NCI-H146 treated with DMSO at 0.1 percent for 48 hours (cell line): ENCODE measurements around the gene AKT1S1.

Experiments
- DNase-seq: peaks from one replicate; lab custom pipeline; 2025; ENCODE audit not compliant: unreplicated experiment; lab: John Stamatoyannopoulos, UW

AKT1S1 gene

GRCh38 chr19:49855676-49856573 is 21.2 kb downstream of the AKT1S1 start:
- DNase-seq: no peak

DNA sequence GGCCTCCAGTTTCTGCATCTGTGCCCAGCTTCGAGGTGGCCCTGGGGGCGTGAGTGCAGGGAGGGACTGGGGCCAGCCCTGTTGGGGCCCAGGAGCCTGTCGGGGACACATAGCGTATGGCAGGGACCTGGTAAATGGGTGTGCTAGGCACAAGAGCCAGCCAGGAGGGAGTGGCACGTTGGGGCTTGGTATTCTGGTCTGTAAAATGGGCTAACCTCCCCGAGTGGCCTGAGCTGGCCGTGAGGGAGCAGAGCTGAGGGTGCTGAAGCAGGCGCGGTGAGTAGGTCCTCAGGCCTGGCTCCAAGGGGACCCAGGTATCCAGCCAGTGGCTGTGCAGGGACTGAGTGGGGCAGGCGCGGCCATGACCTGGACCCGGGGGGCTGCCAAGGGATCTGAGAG is 21.9 kb downstream of the AKT1S1 start:
- no peak for DNase-seq

- DNase-seq: no peak
These were observed 22.5 kb downstream of the AKT1S1 start for GRCh38 chr19:49854378-49855263.

GRCh38 chr19:49853852-49854377 is 23.2 kb downstream of the AKT1S1 start:
- DNase-seq: no peak

GRCh38 chr19:49852631-49853126 is 24.5 kb downstream of the AKT1S1 start:
- DNase-seq: no peak

GRCh38 chr19:49851456-49852259 is 25.5 kb downstream of the AKT1S1 start:
- DNase-seq: no peak

GRCh38 chr19:49850487-49851342 is 26.4 kb downstream of the AKT1S1 start, which contains the start of gene PTOV1:
TSS of gene PTOV1 (plus strand) at chr19:49851159.
- DNase-seq: peak; percentile 87

DNA sequence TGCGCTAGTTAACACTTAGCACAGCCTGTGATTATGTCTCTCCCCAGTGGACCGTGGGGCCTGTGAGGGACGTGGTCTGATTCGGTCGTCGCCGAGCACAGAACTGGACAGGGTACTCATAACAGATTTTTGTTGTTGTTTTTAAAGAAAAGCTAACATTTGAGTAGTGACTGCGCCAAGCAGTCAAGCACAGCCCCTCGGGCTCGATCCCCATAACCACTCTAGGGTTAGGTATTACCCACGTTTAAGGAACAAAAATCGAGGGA is 27.0 kb downstream of the AKT1S1 start:
- no peak for DNase-seq

DNA sequence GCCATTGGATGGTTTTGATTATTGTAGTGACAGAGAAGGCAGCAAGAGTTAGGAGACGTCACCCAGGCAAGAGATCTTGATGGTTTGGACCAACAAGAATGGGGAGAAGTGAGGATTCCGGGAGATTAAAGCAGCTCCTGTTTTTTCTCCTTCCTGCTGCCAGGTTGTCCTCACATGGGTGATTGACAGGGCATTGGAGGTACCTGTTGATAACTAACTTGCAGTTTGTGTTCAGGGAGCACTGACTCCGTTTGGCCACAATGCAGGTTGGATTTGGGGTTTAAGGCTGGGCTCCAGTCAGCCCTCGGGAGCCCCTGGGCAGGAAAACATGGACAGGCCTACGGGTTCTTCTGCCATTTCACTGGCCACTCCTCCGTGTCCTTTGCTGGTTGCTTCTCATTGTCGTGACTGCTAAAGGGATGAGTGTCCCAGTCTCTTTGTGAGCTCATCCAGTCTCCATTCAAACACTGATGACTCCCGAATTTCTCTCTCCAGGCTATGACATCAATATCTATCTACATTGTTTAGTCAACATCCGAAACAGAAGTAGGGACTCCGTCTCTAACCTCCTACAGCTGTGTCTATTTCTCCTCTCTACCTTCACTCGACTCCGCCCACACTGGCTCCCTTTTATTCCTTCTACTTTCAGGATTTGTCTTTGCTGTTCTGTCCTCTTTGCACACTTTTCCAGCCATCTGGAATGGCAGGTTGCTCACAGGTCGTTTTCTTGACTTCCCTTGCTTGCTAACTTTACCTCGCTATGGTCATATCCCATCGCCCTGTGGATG is 27.5 kb downstream of the AKT1S1 start:
- peak; percentile 9 for DNase-seq

- DNase-seq: no peak
These were observed 28.2 kb downstream of the AKT1S1 start for GRCh38 chr19:49848938-49849337.

DNA sequence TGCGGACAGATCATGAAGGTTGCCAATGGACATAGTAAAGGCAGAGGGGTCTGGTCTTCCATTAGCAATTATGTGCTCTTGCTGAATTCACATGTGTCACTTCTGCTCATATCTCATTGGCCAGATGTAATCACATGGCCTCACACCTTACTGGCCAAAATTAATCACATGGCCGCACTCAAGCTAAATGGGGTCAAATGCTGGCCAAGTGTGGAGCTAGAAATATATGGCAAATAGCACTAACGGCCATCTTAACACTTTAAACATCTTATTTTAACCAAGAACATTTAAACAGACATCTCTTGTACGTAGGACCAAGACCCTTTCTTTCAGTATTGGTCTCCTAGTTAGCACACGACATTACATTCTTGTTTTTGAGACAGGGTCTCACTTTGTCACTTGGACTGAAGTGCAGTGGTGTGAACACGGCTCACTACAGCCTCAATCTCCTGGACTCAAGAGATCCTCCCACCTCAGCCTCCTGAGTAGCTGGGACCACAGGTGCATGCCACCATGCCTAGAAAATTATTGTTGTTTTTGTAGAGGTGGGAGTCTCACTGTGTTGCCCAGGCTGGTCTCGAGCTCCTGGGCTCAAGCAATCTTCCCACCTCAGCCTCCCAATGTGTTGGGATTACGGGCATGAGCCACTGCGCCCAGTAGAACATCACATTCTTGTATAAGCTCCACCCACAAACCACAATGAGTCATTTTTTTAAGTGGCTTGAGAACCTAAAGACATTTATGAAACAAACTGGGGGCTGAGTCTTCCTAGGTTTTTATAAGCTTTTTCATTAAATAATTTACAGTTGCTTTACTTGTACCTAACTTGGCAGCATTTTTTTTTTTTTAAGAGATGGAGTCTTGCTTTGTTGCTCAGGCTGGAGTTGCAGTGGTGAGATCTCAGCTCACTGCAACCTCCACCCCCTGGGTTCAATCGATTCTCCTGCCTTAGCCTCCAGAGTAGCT is 29.1 kb downstream of the AKT1S1 start:
- DNase-seq: no peak

GRCh38 chr19:49846408-49846807 is 30.7 kb downstream of the AKT1S1 start:
- DNase-seq: no peak

DNA sequence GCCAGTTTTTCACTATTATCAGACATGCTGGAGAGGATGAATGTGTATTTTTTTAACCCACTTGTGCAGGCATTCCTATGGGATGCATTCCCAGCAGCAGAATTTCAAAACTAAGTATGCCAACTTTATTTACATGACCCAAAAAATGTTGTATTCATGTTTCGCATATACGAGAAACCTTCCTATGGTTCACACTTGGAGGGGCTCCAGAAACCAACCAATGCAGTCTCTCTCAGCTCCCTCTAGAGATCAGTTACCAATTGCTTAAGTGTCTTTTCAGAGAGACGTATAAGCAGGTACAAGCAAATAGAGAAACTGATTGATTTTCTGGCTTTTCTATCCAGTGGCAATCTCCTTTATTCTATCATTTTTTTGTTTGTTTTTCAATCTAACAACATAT is 31.7 kb downstream of the AKT1S1 start:
- no peak for DNase-seq

GRCh38 chr19:49844138-49845095 is 32.7 kb downstream of the AKT1S1 start:
- DNase-seq: no peak

DNA sequence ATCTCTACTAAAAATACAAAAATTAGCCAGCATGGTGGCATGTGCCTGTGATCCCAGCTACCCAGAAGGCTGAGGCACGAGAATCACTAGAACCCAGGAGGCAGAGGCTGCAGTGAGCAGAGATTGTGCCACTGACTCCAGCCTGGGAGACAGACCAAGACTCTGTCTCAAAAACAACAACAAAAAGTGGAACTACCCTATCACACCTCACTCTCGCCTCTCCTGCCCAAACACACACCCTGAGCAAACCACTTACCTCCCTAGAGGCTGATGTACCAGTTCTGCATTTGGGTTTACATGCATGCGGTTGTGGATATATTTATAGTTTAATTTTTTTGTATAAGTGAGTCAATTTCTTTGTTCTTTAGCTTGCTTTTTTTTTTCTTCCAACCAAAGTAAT is 33.9 kb downstream of the AKT1S1 start:
- DNase-seq: no peak

GRCh38 chr19:49840736-49841249 is 36.4 kb downstream of the AKT1S1 start:
- DNase-seq: no peak

GRCh38 chr19:49840321-49840720 is 36.8 kb downstream of the AKT1S1 start:
- no peak for DNase-seq
